ENCODE data around the gene CBX8.
"Not testable (repeated sequence)": the region's sequence is repeated elsewhere in the genome, so short reads cannot be mapped to it uniquely, and the experiment has no call there.

CBX8 gene

DNA sequence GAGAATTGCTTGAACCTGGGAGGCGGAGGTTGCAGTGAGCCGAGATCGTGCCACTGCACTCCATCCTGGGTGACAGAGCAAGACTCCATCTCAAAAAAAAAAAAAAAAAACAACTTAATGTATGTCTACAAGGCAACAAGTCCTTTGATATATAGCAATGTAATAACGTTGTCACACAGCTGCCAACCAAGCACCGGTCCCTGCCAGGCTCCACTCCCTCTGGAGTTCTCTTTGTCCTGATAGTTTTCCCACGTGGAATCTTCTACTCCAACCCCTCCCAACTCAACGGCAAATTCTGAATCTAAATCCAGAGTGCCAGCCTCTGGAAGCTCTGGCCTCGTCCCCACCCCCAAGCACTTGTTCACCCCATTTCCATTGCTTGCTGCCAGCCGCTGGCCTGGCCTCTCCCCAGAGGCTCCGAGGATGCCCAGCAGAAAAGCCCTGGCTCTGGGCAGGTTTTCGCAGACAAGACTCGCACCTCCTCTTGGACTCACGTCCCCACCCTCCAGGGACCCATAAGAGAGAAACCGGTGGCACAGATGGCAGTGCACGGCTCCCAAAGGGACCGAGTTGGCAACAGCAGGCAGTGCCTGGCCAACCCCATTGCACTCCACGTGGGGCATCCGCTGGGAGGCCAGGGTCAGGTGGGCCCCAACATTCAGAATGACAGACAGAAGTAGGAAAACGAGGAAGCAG is 34.8 kb downstream of the CBX8 start:
- no peak overlapping the region for H3K4me3 ChIP-seq (ENCODE audit: low read depth, low read length)
- TF ChIP-seq, protein P1, sequence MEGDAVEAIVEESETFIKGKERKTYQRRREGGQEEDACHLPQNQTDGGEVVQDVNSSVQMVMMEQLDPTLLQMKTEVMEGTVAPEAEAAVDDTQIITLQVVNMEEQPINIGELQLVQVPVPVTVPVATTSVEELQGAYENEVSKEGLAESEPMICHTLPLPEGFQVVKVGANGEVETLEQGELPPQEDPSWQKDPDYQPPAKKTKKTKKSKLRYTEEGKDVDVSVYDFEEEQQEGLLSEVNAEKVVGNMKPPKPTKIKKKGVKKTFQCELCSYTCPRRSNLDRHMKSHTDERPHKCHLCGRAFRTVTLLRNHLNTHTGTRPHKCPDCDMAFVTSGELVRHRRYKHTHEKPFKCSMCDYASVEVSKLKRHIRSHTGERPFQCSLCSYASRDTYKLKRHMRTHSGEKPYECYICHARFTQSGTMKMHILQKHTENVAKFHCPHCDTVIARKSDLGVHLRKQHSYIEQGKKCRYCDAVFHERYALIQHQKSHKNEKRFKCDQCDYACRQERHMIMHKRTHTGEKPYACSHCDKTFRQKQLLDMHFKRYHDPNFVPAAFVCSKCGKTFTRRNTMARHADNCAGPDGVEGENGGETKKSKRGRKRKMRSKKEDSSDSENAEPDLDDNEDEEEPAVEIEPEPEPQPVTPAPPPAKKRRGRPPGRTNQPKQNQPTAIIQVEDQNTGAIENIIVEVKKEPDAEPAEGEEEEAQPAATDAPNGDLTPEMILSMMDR (IDR thresholded peaks at IDR 0.05; ENCODE audit: low read depth, low read length), result no peak

GRCh38 chr17:79760197-79760906 is 36.5 kb downstream of the CBX8 start:
- TF ChIP-seq, protein P1 (IDR thresholded peaks at IDR 0.05; ENCODE audit: low read depth, low read length), result no peak

DNA sequence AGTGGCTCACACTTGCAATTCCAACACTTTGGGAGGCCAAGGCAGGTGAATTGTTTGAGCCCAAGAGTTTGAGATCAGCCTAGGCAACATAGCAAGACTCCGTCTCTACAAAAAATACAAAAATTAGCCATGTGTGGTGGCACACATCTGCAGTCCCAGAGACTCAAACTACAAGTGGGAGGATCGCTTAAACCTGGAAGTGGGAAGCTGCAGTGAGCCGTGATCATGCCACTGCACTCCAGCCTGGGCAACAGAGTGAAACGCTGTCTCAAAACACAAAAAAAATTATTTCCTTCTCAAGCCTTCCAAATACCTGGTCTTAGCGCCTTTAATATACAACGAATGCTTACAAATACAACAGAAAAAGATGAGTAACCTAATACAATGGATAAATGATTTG is 38.6 kb downstream of the CBX8 start:
- TF ChIP-seq, protein P1 (IDR thresholded peaks at IDR 0.05; ENCODE audit: low read depth, low read length), result no peak
- no peak overlapping the region for H3K4me3 ChIP-seq (ENCODE audit: low read depth, low read length)

More at GRCh38 chr17:79760197-79760906, 36.5 kb downstream of the CBX8 start:
- H3K4me3 ChIP-seq (ENCODE audit: low read depth, low read length), result no peak overlapping the region

DNA sequence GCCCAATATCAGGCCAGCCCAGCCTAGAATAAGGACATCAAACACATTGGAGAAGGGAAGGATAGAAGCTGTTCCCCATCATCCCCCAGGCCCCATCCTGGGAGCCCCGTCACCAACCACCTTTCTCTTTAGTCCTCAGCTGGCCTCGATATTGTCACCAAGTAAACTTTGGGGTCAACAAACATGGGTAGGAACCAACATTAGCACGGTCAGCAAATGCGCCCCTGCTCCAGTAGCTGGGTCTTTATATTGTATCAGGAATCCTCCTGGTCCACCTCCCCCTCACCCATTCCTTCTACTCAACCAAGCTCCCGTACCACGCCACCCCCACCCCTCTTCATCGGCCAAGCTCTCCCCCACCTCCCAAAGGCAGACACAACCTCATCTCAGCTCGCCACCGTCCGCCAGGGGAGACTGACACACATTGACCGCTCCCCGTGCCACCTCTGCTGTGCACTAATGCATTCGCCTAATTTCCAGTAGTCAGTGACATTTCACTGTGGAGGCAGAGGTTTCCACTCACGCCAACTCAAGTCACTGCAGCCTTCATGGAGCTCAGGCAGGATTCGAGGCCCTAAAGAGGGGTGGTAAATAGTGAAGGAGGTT is 39.6 kb downstream of the CBX8 start:
- no peak overlapping the region for H3K4me3 ChIP-seq (ENCODE audit: low read depth, low read length)
- TF ChIP-seq, protein P1 (IDR thresholded peaks at IDR 0.05; ENCODE audit: low read depth, low read length), result no peak

GRCh38 chr17:79755591-79755990 is 41.3 kb downstream of the CBX8 start:
- TF ChIP-seq, protein P1 (IDR thresholded peaks at IDR 0.05; ENCODE audit: low read depth, low read length), result no peak
- H3K4me3 ChIP-seq (ENCODE audit: low read depth, low read length), result no peak overlapping the region

DNA sequence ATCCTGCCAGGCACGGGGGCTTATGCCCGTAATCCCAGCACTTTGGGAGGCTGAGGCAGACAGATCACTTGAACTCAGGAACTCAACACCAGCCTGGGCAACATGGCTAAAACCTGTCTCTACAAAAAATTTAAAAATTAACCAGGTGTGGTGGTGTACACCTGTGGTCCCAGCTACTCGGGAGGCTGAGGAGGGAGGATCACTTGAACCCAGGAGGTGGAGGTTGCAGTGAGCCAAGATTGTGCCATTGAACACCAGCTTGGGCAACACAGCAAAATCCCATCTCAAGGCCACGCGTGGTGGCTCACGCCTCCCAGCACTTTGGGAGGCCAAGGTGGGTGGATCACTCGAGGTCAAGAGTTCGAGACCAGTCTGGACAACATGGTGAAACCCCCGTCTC is 42.0 kb downstream of the CBX8 start:
- not testable (repeated sequence) for H3K4me3 ChIP-seq (ENCODE audit: low read depth, low read length)

DNA sequence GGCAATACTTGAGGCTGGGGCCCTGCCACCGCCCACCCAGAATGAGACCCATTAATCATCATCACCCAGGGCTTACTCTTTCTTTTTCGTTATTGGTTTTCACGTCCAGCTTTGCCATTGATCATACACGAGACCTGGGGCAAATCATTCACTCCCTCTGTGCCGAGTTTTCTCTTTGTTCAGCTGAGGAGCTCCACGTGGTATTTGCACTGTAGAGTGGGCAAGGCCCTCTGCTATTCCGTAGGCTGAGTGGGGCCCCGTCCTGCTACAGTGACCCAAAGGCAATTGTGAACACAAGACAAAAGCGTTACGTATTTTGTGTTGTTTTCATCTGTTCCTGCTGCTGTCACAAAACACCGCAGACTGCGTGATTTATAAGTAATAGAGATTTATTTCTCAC is 42.5 kb downstream of the CBX8 start:
- TF ChIP-seq, protein P1 (IDR thresholded peaks at IDR 0.05; ENCODE audit: low read depth, low read length), result no peak
- H3K4me3 ChIP-seq (ENCODE audit: low read depth, low read length), result no peak overlapping the region

All from WI38 (cell line).